ENCODE measurements around the gene TAS1R3. TPM values are rescaled to one million over a fixed set of nuclear protein-coding genes. Genes with fewer than 3 reads are reported as not detected.

TAS1R3 gene
- total and polyA plus RNA-seq, 9 donors, result 0.07 to 0.40 (median 0.24) TPM; not detected in 2

DNA sequence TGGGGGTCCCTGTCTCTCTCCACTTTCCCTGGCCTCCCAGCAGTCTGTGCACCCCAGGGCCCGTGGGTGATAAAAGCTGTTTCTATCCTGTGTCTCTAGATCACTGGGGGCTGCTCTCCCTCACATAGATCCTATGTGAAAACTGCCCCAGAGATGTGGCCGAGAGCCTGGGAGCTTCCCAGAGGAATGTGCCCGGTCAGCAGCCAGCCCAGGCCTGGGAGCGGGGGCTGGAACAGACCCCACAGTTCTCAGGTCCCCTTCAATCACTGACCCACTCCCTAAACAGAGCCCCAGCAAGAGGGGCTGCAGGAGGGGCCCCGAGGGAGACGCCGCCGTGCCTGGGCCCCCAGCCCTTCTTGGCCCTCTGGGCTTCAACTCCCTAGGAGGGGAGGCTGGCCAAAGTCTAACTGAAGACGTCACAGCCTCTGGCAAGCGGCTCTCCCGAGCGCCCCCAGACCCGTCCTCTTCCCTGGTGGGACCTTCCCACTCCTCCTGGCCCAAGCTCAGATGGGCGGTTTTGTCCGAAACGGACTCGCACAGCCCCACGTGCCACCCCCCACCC lies 26.9 kb downstream of the TAS1R3 start:
- Histone ChIP-seq H3K27ac (peak overlapping the region; percentile 88 to 92), H3K4me1 (ENCODE audit: insufficient read depth) (peaks cover 12% of the 10 kb centered on the region), H3K36me3 (no peaks in the 10 kb centered on the region), H3K27me3 (no peaks in the 10 kb centered on the region), H3K9me3 (no peaks in the 10 kb centered on the region), H3K4me3 (peak overlapping the region; percentile 52)
- TF ChIP-seq POLR2A (IDR thresholded peaks at IDR 0.05) (no peak), EP300 (IDR thresholded peaks at IDR 0.05) (no peak), CTCF (IDR thresholded peaks at IDR 0.05) (no peak)
- peak in 2 of 5 donors; percentile 40 to 67 for DNase-seq
- intact Hi-C loops (cut with DNase I), result no loop called here
- 3 to 5% (median 3%) methylated on average over 18 of the region's 18 CpGs for WGBS, 3 donors

DNA sequence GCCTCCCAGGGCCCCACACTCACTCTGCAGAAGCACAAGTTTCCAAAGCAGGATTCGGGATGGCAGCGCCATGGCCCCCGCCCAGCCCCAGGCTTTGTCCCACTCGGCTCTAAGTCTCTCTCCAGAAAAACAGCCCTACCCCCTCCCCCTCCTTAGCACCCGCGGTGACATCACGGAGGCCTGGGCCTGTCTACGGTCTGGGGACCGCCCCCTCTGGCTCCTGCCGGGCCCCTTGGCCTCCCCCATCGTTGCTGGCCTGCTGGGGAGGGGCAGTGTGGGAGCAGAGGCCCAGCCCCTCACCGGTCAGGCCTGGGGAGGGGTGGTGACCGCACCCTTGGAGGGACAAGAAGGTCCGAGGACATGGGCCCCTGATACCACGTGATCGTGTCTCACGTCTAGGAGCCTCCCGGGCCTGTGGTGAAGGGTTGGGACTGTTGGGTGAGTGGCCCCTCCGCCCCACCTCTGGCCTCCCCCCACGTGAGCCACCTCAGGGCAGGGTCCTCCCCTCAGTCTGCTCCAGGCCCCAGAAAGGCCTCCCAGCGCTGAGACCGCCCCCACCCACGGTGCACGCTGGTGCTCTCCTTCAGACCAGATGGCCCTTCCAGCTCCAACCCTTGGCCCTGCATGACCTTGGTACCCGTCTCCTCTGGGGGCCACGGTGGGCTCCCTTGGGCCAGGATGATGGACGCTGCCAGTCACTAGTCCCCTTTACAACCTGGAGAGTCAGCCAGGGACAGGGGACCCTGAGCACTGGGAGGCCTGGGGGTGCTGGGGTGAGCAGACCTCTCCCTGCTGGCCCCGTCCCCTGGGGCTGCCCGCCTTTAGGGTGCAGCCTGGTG lies 27.6 kb downstream of the TAS1R3 start, which contains the start of gene MXRA8:
Gene MXRA8 (minus strand): TSS at position 123 of the 839 bp plus-strand sequence. CDS start 51 bp downstream, at position 72.
- no peaks in the 10 kb centered on the region for H3K27me3 ChIP-seq
- peak within 1 kb of the TSS; percentile 52 for H3K4me3 ChIP-seq
- 10 to 12% (median 12%) methylated on average over 23 to 29 of the region's 29 CpGs for WGBS, 3 donors
- H3K36me3 ChIP-seq, result no peaks in the 10 kb centered on the region
- H3K9me3 ChIP-seq, result no peaks in the 10 kb centered on the region
- H3K27ac ChIP-seq, result peak within 1 kb of the TSS; percentile 88 to 92
- no peak for TF ChIP-seq EP300 (IDR thresholded peaks at IDR 0.05)
- no peak for TF ChIP-seq CTCF (IDR thresholded peaks at IDR 0.05)
- no peak for TF ChIP-seq POLR2A (IDR thresholded peaks at IDR 0.05)
- intact Hi-C loops (cut with DNase I), result no loop called here
- peak; percentile 83 to 91 (median 87) for DNase-seq
- peaks cover 12% of the 10 kb centered on the region for H3K4me1 ChIP-seq (ENCODE audit: insufficient read depth)

- H3K9me3 ChIP-seq, result no peaks in the 10 kb centered on the region
- no peak overlapping the region for H3K4me3 ChIP-seq
- no peaks in the 10 kb centered on the region for H3K27me3 ChIP-seq
- peak in 2 of 5 donors; percentile 39 to 61 for DNase-seq
- TF ChIP-seq EP300 (IDR thresholded peaks at IDR 0.05), result no peak
- TF ChIP-seq CTCF (IDR thresholded peaks at IDR 0.05), result no peak
- TF ChIP-seq POLR2A (IDR thresholded peaks at IDR 0.05), result no peak
- no peaks in the 10 kb centered on the region for H3K36me3 ChIP-seq
- peaks cover 12% of the 10 kb centered on the region for H3K4me1 ChIP-seq (ENCODE audit: insufficient read depth)
- H3K27ac ChIP-seq, result peak overlapping the region; percentile 88 to 92
- WGBS, 3 donors, result 31 to 42% (median 41%) methylated on average over 6 of the region's 6 CpGs
- intact Hi-C loops (cut with DNase I), result no loop called here
These were observed 28.2 kb downstream of the TAS1R3 start for GRCh38 chr1:1359308-1359663.

- Histone ChIP-seq H3K36me3 (no peaks in the 10 kb centered on the region), H3K4me1 (ENCODE audit: insufficient read depth) (peaks cover 12% of the 10 kb centered on the region), H3K9me3 (no peaks in the 10 kb centered on the region), H3K27me3 (no peaks in the 10 kb centered on the region), H3K27ac (peak overlapping the region; percentile 88 to 92), H3K4me3 (no peak overlapping the region)
- TF ChIP-seq CTCF (IDR thresholded peaks at IDR 0.05) (no peak), POLR2A (IDR thresholded peaks at IDR 0.05) (no peak), EP300 (IDR thresholded peaks at IDR 0.05) (no peak)
- intact Hi-C loops (cut with DNase I), result no loop called here
- peak; percentile 42 to 73 (median 64) for DNase-seq
- 41 to 46% (median 43%) methylated on average over 27 to 28 of the region's 28 CpGs for WGBS, 3 donors
These were observed 28.8 kb downstream of the TAS1R3 start for GRCh38 chr1:1359664-1360468.
